OCI-LY1 (cell line): Measurements from ENCODE around the gene B3GNT5.

Experiments used
- H2AFZ ChIP-seq: fragments of 200-600 bp; sonication (generic), shearing (Covaris generic); 2 replicates; pipeline ENCODE4 v1.6.0; 2014; ENCODE audit warnings: antibody characterized with exemption, mild to moderate bottlenecking, low read length
- H3F3A ChIP-seq: fragments of 200-600 bp; sonication (generic), shearing (Covaris generic); 2 replicates; pipeline ENCODE4 v1.6.0; 2014; ENCODE audit warnings: mild to moderate bottlenecking, antibody characterized with exemption, low read length, moderate library complexity; ENCODE audit not compliant: insufficient read depth
- H3K27ac ChIP-seq: fragments of 200-600 bp; sonication (generic); 2 replicates; pipeline ENCODE4 v1.5.1; 2014; ENCODE audit warnings: low read length, mixed run types, mild to moderate bottlenecking, low read depth; ENCODE audit not compliant: poor library complexity, severe bottlenecking
- H3K27me3 ChIP-seq: fragments of 200-600 bp; sonication (generic); 2 replicates; pipeline ENCODE4 v1.6.0; 2014; ENCODE audit warnings: antibody characterized with exemption, mild to moderate bottlenecking, low read length, moderate library complexity; ENCODE audit not compliant: insufficient read depth
- H3K36me3 ChIP-seq: fragments of 200-600 bp; sonication (generic); 2 replicates; pipeline ENCODE4 v1.6.1; 2014; ENCODE audit warnings: mild to moderate bottlenecking, antibody characterized with exemption, low read length, moderate library complexity, mixed read lengths; ENCODE audit not compliant: insufficient read depth
- H3K4me1 ChIP-seq: fragments of 200-600 bp; sonication (generic); 2 replicates; pipeline ENCODE4 v1.5.1; 2014; ENCODE audit warnings: mild to moderate bottlenecking, low read length, moderate library complexity; ENCODE audit not compliant: insufficient read depth, severe bottlenecking
- H3K4me2 ChIP-seq: fragments of 200-600 bp; sonication (generic), shearing (Covaris generic); 2 replicates; pipeline ENCODE4 v1.6.1; 2014; ENCODE audit warnings: low read length
- H3K4me3 ChIP-seq: fragments of 200-600 bp; sonication (generic); 2 replicates; pipeline ENCODE4 v1.5.1; 2014; ENCODE audit warnings: low read length, low read depth, mild to moderate bottlenecking, mixed read lengths; ENCODE audit not compliant: poor library complexity, severe bottlenecking
- H3K79me2 ChIP-seq: fragments of 200-600 bp; shearing (Covaris generic); 2 replicates; pipeline ENCODE4 v1.6.1; 2016; ENCODE audit warnings: mixed run types, low read length, mixed read lengths; ENCODE audit not compliant: insufficient read depth
- H3K9ac ChIP-seq: fragments of 200-600 bp; sonication (generic), shearing (Covaris generic); 2 replicates; pipeline ENCODE4 v1.6.1; 2014; ENCODE audit warnings: mild to moderate bottlenecking, low read length, mixed read lengths
- H3K9me2 ChIP-seq: fragments of 200-600 bp; sonication (generic), shearing (Covaris generic); 2 replicates; pipeline ENCODE4 v1.6.1; 2014; ENCODE audit warnings: low read depth, mild to moderate bottlenecking, low read length, mixed read lengths
- H3K9me3 ChIP-seq: fragments of 200-600 bp; shearing (Covaris generic); 2 replicates; pipeline ENCODE4 v1.6.1; 2014; ENCODE audit warnings: low read length, mixed read lengths
- H4K20me1 ChIP-seq: fragments of 200-600 bp; sonication (generic), shearing (Covaris generic); 2 replicates; pipeline ENCODE4 v1.6.0; 2016; ENCODE audit warnings: mild to moderate bottlenecking, low read length; ENCODE audit not compliant: insufficient read depth
- EZH2 ChIP-seq: fragments of 200-600 bp; sonication (generic), shearing (Covaris generic); IDR thresholded peaks from 2 replicates; pipeline ENCODE4 v1.8.0; 2017; ENCODE audit warnings: borderline replicate concordance, mixed run types, mild to moderate bottlenecking, antibody characterized with exemption, low read length, moderate library complexity, mixed read lengths
- TF ChIP-seq, protein P1 (sequence below): fragments of 200-600 bp; sonication (generic), shearing (Covaris generic); IDR thresholded peaks from 2 replicates; pipeline ENCODE4 v1.5.1; 2017; ENCODE audit warnings: mild to moderate bottlenecking, antibody characterized with exemption, low read length, moderate library complexity, mixed read lengths

The B3GNT5 gene

DNA sequence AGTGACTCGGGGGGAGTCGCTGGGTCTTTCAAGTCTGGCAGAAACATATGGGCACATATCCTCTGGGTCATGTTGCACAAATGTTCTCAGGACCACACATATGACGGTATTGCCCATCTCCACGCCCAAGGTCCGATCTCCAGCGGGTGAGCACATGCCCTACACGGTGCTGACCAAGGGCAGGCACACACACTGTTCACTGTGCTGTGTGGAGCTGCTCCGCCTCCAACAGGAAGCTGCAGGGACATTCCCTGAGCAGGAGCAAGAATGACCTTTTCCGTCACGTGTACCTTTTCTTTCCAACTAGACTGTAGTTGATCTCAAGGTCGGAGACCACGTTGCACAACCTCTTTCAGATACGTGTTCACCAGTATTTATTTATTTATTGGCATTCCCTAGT lies 41.7 kb upstream of the B3GNT5 start:
- H3K27me3 ChIP-seq, result no peaks in the 10 kb centered on the region; the same call in 1 of the 2 replicates
- no peaks in the 10 kb centered on the region for H3K9me3 ChIP-seq
- H3K27ac ChIP-seq, result no peak overlapping the region
- no peaks in the 10 kb centered on the region for H3F3A ChIP-seq
- H2AFZ ChIP-seq, result no peak overlapping the region
- no peaks in the 10 kb centered on the region for H3K4me1 ChIP-seq
- H3K4me3 ChIP-seq, result no peak overlapping the region
- no peaks in the 10 kb centered on the region for H3K79me2 ChIP-seq
- H3K36me3 ChIP-seq, result no peaks in the 10 kb centered on the region
- H3K4me2 ChIP-seq, result no peak overlapping the region
- no peaks in the 10 kb centered on the region for H3K9me2 ChIP-seq
- no peak overlapping the region for H3K9ac ChIP-seq
- TF ChIP-seq, protein P1, sequence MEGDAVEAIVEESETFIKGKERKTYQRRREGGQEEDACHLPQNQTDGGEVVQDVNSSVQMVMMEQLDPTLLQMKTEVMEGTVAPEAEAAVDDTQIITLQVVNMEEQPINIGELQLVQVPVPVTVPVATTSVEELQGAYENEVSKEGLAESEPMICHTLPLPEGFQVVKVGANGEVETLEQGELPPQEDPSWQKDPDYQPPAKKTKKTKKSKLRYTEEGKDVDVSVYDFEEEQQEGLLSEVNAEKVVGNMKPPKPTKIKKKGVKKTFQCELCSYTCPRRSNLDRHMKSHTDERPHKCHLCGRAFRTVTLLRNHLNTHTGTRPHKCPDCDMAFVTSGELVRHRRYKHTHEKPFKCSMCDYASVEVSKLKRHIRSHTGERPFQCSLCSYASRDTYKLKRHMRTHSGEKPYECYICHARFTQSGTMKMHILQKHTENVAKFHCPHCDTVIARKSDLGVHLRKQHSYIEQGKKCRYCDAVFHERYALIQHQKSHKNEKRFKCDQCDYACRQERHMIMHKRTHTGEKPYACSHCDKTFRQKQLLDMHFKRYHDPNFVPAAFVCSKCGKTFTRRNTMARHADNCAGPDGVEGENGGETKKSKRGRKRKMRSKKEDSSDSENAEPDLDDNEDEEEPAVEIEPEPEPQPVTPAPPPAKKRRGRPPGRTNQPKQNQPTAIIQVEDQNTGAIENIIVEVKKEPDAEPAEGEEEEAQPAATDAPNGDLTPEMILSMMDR, result no peak
- no peak for TF ChIP-seq EZH2
- H4K20me1 ChIP-seq, result no peaks in the 10 kb centered on the region

DNA sequence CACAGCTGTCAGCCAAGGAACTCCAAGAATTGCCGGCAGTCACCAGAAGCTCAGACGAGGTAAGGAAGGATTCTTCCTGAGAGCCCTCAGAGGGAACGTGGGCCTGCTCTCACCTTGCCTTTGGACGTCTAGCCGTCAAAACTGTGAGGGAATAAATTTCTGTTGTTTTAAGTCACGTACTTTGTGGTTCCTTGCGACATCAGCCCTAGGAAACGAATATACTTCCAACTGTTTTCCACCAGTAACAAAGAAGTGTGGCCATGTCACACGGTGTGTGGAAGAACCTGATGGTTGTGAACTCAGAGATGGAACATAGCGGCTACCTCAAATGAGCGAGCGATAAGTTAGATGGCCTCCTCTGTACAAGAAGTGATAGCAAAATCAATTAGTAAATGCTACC lies 41.0 kb upstream of the B3GNT5 start:
- Histone ChIP-seq H3K79me2 (no peaks in the 10 kb centered on the region), H3K27me3 (no peaks in the 10 kb centered on the region; the same call in 1 of the 2 replicates), H3K9me2 (no peaks in the 10 kb centered on the region), H3K9me3 (no peaks in the 10 kb centered on the region), H3K36me3 (no peaks in the 10 kb centered on the region), H3K4me2 (no peak overlapping the region), H3K4me1 (no peaks in the 10 kb centered on the region), H3K4me3 (no peak overlapping the region), H4K20me1 (no peaks in the 10 kb centered on the region), H3K27ac (no peak overlapping the region), H3K9ac (no peak overlapping the region), H3F3A (no peaks in the 10 kb centered on the region), H2AFZ (no peak overlapping the region)
- TF ChIP-seq, protein P1, result no peak
- TF ChIP-seq EZH2, result no peak

DNA sequence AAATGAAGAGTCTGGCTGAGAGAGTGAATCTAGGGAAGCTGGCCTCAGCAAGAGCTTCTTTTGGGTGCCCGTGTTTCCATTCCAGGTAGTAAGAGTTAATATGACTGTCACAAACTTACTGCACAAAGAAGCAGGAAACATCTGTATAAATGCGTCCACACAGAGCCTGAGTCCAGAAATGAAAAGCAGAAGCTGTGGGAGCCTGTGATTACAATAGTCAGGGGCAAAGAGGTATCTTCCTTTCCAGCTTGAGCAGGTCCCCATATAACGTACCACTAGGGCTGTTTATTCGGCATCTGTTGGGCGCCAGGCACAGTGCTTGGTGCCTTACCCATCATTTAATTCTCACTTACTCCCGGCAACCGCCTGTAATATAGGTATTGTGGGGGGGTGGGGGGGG lies 40.5 kb upstream of the B3GNT5 start:
- Histone ChIP-seq H4K20me1 (no peaks in the 10 kb centered on the region), H3K36me3 (no peaks in the 10 kb centered on the region), H3K27me3 (no peaks in the 10 kb centered on the region; the same call in 1 of the 2 replicates), H3K9me2 (no peaks in the 10 kb centered on the region), H3K79me2 (no peaks in the 10 kb centered on the region), H3K9me3 (no peaks in the 10 kb centered on the region), H3K9ac (no peak overlapping the region), H3K4me2 (no peak overlapping the region), H3K4me1 (no peaks in the 10 kb centered on the region), H3K4me3 (no peak overlapping the region), H2AFZ (no peak overlapping the region), H3K27ac (no peak overlapping the region), H3F3A (no peaks in the 10 kb centered on the region)
- TF ChIP-seq, protein P1, result no peak
- TF ChIP-seq EZH2, result no peak
